A549 (cell line): ENCODE measurements around the gene ZNF506. TPM values are rescaled to one million over a fixed set of nuclear protein-coding genes. Genes with fewer than 3 reads are reported as not detected.
"Not testable (repeated sequence)": the region's sequence is repeated elsewhere in the genome, so short reads cannot be mapped to it uniquely, and the experiment has no call there.

Experiments used
- ATAC-seq, 2 experiments: fragments of 200-7000 bp in 1 of 2; fragments of >200 bp in 1 of 2; cut with Nextera tagmentation in 1 of 2; cut with Tn5 transposase in 1 of 2; 3 replicates each; pipeline versions ENCODE4 v1.8.0 to v1.9.1; 2018 to 2020; ENCODE audit warnings: mild to moderate bottlenecking in 1 of 2, moderate library complexity in 1 of 2
- CTCF ChIA-PET: fragments of 300-600 bp; sonication (Branson Sonifier 250); formaldehyde crosslinking; extraction: SDS; loops from one replicate; lab custom pipeline; 2021; ENCODE audit warnings: antibody characterized with exemption, inconsistent platforms; lab: Yijun Ruan, JAX
- POLR2A ChIA-PET: fragments of 350-600 bp; formaldehyde crosslinking; extraction: SDS; loops from one replicate; lab custom pipeline; 2021; ENCODE audit warnings: antibody characterized with exemption, inconsistent platforms; lab: Yijun Ruan, JAX
- DNase-seq, 2 experiments: peaks; one replicate each; pipeline versions ENCODE4 v3.0.0 to v3.0.0-alpha.2; 2011 to 2016; ENCODE audit warnings: low read depth in 1 of 2, low spot score in 1 of 2
- FAIRE-seq: peaks from 2 replicates; lab custom pipeline; 2011; peaks lifted over from hg19 to GRCh38; lab: Jason Lieb, UNC
- H3K27ac ChIP-seq, 2 experiments: fragments of >200 bp; sonication (Bioruptor Twin); formaldehyde crosslinking; 3 replicates each; pipeline ENCODE4 v1.5.1; 2016 to 2017
- H3K4me1 ChIP-seq: fragments of >200 bp; sonication (Bioruptor Twin); formaldehyde crosslinking; 3 replicates; pipeline ENCODE4 v1.6.1; 2016
- H3K4me2 ChIP-seq: fragments of >200 bp; sonication (Bioruptor Twin); formaldehyde crosslinking; 3 replicates; pipeline ENCODE4 v1.6.1; 2016
- H3K4me3 ChIP-seq: fragments of >200 bp; sonication (Bioruptor Twin); formaldehyde crosslinking; 3 replicates; pipeline ENCODE4 v1.5.1; 2016
- H3K9me3 ChIP-seq: fragments of >200 bp; sonication (Bioruptor Twin); formaldehyde crosslinking; 3 replicates; pipeline ENCODE4 v1.6.1; 2016
- BHLHE40 ChIP-seq: IDR thresholded peaks from 2 replicates; pipeline ENCODE4 v1.6.1; 2012; ENCODE audit warnings: low read depth, low read length, inconsistent platforms
- CEBPB ChIP-seq, 2 experiments: fragments of >200 bp in 1 of 2; sonication (Bioruptor Twin) in 1 of 2; formaldehyde crosslinking in 1 of 2; IDR thresholded peaks; 2 replicates each; pipeline ENCODE4 v1.6.1; 2012 to 2016
- CHD2 ChIP-seq: fragments of 150-350 bp; IDR thresholded peaks from 2 replicates; pipeline ENCODE4 v1.6.1; 2014; ENCODE audit warnings: low read length; ENCODE audit not compliant: partially characterized antibody
- E2F6 ChIP-seq: IDR thresholded peaks from 2 replicates; pipeline ENCODE4 v1.6.1; 2012; ENCODE audit warnings: low read depth, borderline replicate concordance
- ELK1 ChIP-seq: fragments of 150-350 bp; IDR thresholded peaks from 2 replicates; pipeline ENCODE4 v1.6.1; 2014; ENCODE audit warnings: low read depth, mild to moderate bottlenecking, low read length
- EP300 ChIP-seq, 2 experiments: fragments of >200 bp; sonication (Bioruptor Twin); formaldehyde crosslinking; IDR thresholded peaks; 2 replicates in 1 of 2; 3 replicates in 1 of 2; pipeline ENCODE4 v1.6.1; 2016 to 2017
- ESRRA ChIP-seq: fragments of 150-350 bp; IDR thresholded peaks from 2 replicates; pipeline ENCODE4 v1.6.1; 2014; ENCODE audit warnings: mild to moderate bottlenecking, low read length, borderline replicate concordance
- FOSL2 ChIP-seq, 2 experiments: fragments of 450-650 bp in 1 of 2; fragments of >200 bp in 1 of 2; sonication (Bioruptor Twin) in 1 of 2; formaldehyde crosslinking; IDR thresholded peaks; 2 replicates each; pipeline versions ENCODE4 v1.5.0 to v1.6.1; 2016 to 2020; ENCODE audit warnings: mild to moderate bottlenecking in 1 of 2, moderate library complexity in 1 of 2
- FOXS1 ChIP-seq: fragments of 250-450 bp; sonication (Bioruptor Pico); IDR thresholded peaks from 2 replicates; pipeline ENCODE4 v1.5.0; 2020; ENCODE audit warnings: mild to moderate bottlenecking, moderate library complexity
- GATA3 ChIP-seq: IDR thresholded peaks from 2 replicates; pipeline ENCODE4 v1.6.1; 2012; ENCODE audit warnings: borderline replicate concordance
- HMGXB4 ChIP-seq: fragments of 250-450 bp; sonication (Bioruptor Pico); IDR thresholded peaks from 2 replicates; pipeline ENCODE4 v1.5.0; 2021; ENCODE audit warnings: mild to moderate bottlenecking, moderate library complexity, borderline replicate concordance
- HOXB13 ChIP-seq: fragments of 250-450 bp; sonication (Bioruptor Pico); IDR thresholded peaks from 2 replicates; pipeline ENCODE4 v1.5.0; 2020; ENCODE audit warnings: low read depth, mild to moderate bottlenecking, moderate library complexity
- JUN ChIP-seq, 2 experiments: fragments of >200 bp; sonication (Bioruptor Twin); formaldehyde crosslinking; IDR thresholded peaks; 2 replicates in 1 of 2; 3 replicates in 1 of 2; pipeline ENCODE4 v1.6.1; 2016 to 2017
- KDM1A ChIP-seq: fragments of 200-600 bp; sonication (generic); IDR thresholded peaks from 2 replicates; pipeline ENCODE4 v1.6.1; 2016; ENCODE audit warnings: low read depth, mild to moderate bottlenecking
- MAZ ChIP-seq: fragments of 150-350 bp; IDR thresholded peaks from 2 replicates; pipeline ENCODE4 v1.6.1; 2014; ENCODE audit warnings: antibody characterized with exemption, low read depth, low read length, borderline replicate concordance
- POLR2A ChIP-seq: IDR thresholded peaks from 2 replicates; pipeline ENCODE4 v1.6.1; 2012; ENCODE audit warnings: mild to moderate bottlenecking, low read length
- POLR2AphosphoS2 ChIP-seq: conservative IDR thresholded peaks from 2 replicates; pipeline ENCODE4 v1.6.1; 2012; ENCODE audit warnings: low read length, improper control_type of control experiment, inconsistent platforms
- RAD21 ChIP-seq, 2 experiments: fragments of >200 bp in 1 of 2; sonication (Bioruptor Twin) in 1 of 2; formaldehyde crosslinking in 1 of 2; IDR thresholded peaks in 1 of 2; conservative IDR thresholded peaks in 1 of 2; 2 replicates in 1 of 2; 3 replicates in 1 of 2; pipeline ENCODE4 v1.6.1; 2012 to 2018; ENCODE audit warnings: inconsistent platforms in 1 of 2
- RARB ChIP-seq: fragments of 250-450 bp; sonication (Bioruptor Pico); IDR thresholded peaks from 2 replicates; pipeline ENCODE4 v1.8.0; 2021; ENCODE audit warnings: mild to moderate bottlenecking, moderate library complexity
- RCOR1 ChIP-seq: fragments of 150-350 bp; IDR thresholded peaks from 2 replicates; pipeline ENCODE4 v1.6.1; 2014; ENCODE audit warnings: antibody characterized with exemption, low read length, low read depth
- REST ChIP-seq: fragments of 200-600 bp; sonication (generic); IDR thresholded peaks from 2 replicates; pipeline ENCODE4 v1.6.1; 2016; ENCODE audit warnings: antibody characterized with exemption, mild to moderate bottlenecking, moderate library complexity
- SREBF2 ChIP-seq: fragments of 450-650 bp; IDR thresholded peaks from 2 replicates; pipeline ENCODE4 v1.6.1; 2014; ENCODE audit warnings: mild to moderate bottlenecking, moderate library complexity
- TP53 ChIP-seq: fragments of 250-450 bp; sonication (Bioruptor Pico); IDR thresholded peaks from 2 replicates; pipeline ENCODE4 v1.5.0; 2021; ENCODE audit warnings: mild to moderate bottlenecking, moderate library complexity
- ZNF302 ChIP-seq: fragments of 250-450 bp; sonication (Bioruptor Pico); IDR thresholded peaks from 2 replicates; pipeline ENCODE4 v1.9.0; 2021; ENCODE audit warnings: inconsistent platforms, mild to moderate bottlenecking, moderate library complexity
- ZSCAN20 ChIP-seq: fragments of 250-450 bp; sonication (Bioruptor Pico); IDR thresholded peaks from 2 replicates; pipeline ENCODE4 v1.8.0; 2022; ENCODE audit warnings: mild to moderate bottlenecking, moderate library complexity
- WGBS: methylation state at CpG from one replicate; pipeline ENCODE4 v1.1.6; 2017; ENCODE audit errors: missing lambda C conversion rate; 5-methylcytosine and 5-hydroxymethylcytosine counted together
- polyA plus RNA-seq, 4 experiments: library from polyadenylated mRNA; depleted of rRNA in 3 of 4; stranded (reverse); fragments of >200 nt; fragmentation: RNase III in 1 of 4; extraction: RNeasy Plus Mini Kit Qiagen cat#74134 plus additional on column Dnase treatment in 1 of 4; gene quantifications; 2 replicates in 3 of 4; 3 replicates in 1 of 4; pipeline ENCODE4 v1.2.3, GENCODE V29; 2011 to 2017

Gene ZNF506
- polyA plus RNA-seq, 2 of the 4 experiments (the other 2 are of a cell fraction) = 0.10 to 0.53 TPM

GRCh38 chr19:19860756-19861390 is 39.3 kb upstream of the ZNF506 start:
- no peaks in the 10 kb centered on the region for H3K9me3 ChIP-seq
- H3K4me1 ChIP-seq = no peaks in the 10 kb centered on the region
- no peak overlapping the region for H3K4me2 ChIP-seq
- no peak overlapping the region for H3K27ac ChIP-seq
- ATAC-seq = no peak
- no peak for DNase-seq
- 37% methylated on average over 18 of the region's 29 CpGs for WGBS
- ChIA-PET POLR2A (no interaction called here), CTCF (no interaction called here)
- no peak overlapping the region for H3K4me3 ChIP-seq
- TF ChIP-seq CEBPB (IDR thresholded peaks at IDR 0.05) = no peak
- TF ChIP-seq SREBF2 = no peak
- no peak for TF ChIP-seq MAZ
- TF ChIP-seq TP53 (CRISPR knock-in tag) = no peak
- no peak for TF ChIP-seq KDM1A
- no peak for TF ChIP-seq BHLHE40
- TF ChIP-seq HMGXB4 = no peak
- no peak for TF ChIP-seq POLR2AphosphoS2
- no peak for TF ChIP-seq ESRRA
- no peak for TF ChIP-seq RCOR1
- TF ChIP-seq ZSCAN20 (CRISPR knock-in tag) = no peak
- no peak for TF ChIP-seq FOXS1
- no peak for TF ChIP-seq CHD2
- no peak for TF ChIP-seq EP300 (IDR thresholded peaks at IDR 0.05)
- no peak for TF ChIP-seq ELK1
- no peak for TF ChIP-seq RARB (CRISPR knock-in tag)
- TF ChIP-seq FOSL2 (IDR thresholded peaks at IDR 0.05) = no peak
- no peak for TF ChIP-seq FOSL2 (CRISPR knock-in tag; IDR thresholded peaks at IDR 0.05)
- no peak for TF ChIP-seq POLR2A
- no peak for TF ChIP-seq RAD21 (conservative IDR thresholded peaks at IDR 0.05 in 1 of 2, IDR thresholded peaks at IDR 0.05 in 1 of 2)
- TF ChIP-seq JUN (IDR thresholded peaks at IDR 0.05) = no peak
- TF ChIP-seq, all 56 proteins: peak for 0
- no peak for FAIRE-seq

GRCh38 chr19:19858751-19859150 is 37.2 kb upstream of the ZNF506 start:
- Histone ChIP-seq H3K4me1 (no peaks in the 10 kb centered on the region), H3K27ac (no peak overlapping the region), H3K9me3 (no peaks in the 10 kb centered on the region), H3K4me2 (no peak overlapping the region), H3K4me3 (no peak overlapping the region)
- ChIA-PET CTCF (no interaction called here), POLR2A (no interaction called here)
- no peak for TF ChIP-seq E2F6
- no peak for TF ChIP-seq REST
- no peak for TF ChIP-seq ZNF302 (CRISPR knock-in tag)
- no peak for TF ChIP-seq GATA3
- TF ChIP-seq HOXB13 (CRISPR knock-in tag) = no peak
- no peak for ATAC-seq
- FAIRE-seq = no peak
- no peak for DNase-seq
- 26% methylated on average over 2 of the region's 2 CpGs for WGBS

GRCh38 chr19:19851740-19852139 is 30.2 kb upstream of the ZNF506 start:
- FAIRE-seq, ATAC-seq, H3K4me1 ChIP-seq, H3K9me3 ChIP-seq, H3K27ac ChIP-seq, DNase-seq, H3K4me3 ChIP-seq, POLR2A ChIA-PET, H3K4me2 ChIP-seq, CTCF ChIA-PET: not testable (repeated sequence)
- WGBS = 13% methylated on average over 2 of the region's 2 CpGs
